Measurements from ENCODE around the gene JAK1.

Gene JAK1

DNA sequence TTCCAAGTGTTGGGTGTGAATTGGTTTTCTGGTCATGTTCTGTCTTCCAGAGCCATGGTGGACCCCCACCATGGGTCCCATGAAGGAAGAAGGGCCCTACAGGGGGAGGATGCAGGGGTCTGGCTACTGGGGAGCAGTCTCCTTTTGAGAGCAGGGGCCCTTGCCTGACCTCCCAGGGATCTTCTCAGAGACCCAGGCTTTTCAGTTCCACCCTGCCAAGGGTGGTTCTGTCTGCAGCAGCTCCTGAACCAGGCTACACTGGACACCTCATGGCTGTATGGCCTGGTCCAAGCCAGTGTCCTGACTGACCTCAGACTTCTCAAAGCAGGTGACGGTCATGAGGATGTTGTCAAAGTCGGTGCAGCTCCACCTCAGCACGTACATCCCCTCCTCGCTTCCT, 109.0 kb downstream of the JAK1 start:
- FAIRE-seq, result no peak

DNA sequence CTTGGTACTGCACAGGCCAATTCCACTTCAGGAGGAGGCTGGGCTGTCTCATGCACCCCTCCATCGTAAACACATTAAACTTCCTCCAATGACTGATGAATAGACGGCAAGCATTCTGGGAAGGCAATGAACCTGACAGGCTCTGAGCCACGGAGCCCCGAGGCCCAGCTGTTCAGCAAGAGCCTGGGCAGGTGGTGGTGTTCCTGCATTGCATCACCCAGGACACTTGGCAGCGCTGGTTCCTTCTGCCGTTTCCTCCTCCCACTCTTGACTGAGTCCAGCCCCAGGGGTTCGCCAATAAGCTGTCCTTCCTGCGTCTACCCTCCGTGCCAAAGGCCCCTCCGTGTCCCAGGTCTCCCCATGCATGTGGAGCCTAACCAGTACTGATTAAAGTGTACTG, 109.8 kb downstream of the JAK1 start:
- no peak for FAIRE-seq

DNA sequence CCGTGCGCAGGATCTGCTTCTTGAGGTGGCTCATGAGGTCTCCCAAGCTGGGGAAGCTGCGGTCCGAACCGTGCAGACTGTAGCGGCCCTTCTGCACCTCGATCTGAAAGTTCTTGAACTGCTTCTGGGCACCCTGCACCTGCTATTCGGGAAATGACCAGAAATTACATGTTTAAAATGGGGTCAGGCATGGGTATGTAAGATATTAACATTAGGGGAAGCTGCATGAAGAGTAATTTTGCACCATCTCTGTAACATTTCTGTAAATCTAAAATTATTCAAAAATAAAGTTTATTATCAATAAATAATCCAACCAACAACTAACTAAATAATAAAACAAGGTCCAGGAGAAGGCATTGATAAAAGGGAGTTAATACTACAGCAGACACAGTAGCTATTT, 110.8 kb downstream of the JAK1 start:
- no peak for FAIRE-seq

DNA sequence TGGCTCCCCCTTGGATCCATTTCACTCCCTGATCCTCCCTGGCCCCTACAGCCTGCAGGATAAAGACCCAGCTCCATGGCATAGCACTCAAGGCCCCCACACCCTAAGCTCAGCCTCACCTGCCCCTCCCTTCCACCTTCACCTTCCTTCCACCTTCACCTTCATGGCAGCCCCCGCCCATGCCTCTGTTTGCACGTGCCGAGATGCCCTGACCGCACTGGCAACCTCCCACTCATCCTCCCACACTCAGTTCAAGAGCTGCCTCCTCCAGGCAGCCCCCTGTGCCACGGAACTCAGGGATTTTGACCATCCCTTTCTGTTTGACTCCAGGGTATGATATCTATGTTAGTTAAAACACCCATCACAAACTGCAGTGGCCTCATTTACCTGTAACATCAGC, 111.7 kb downstream of the JAK1 start:
- no peak for FAIRE-seq

DNA sequence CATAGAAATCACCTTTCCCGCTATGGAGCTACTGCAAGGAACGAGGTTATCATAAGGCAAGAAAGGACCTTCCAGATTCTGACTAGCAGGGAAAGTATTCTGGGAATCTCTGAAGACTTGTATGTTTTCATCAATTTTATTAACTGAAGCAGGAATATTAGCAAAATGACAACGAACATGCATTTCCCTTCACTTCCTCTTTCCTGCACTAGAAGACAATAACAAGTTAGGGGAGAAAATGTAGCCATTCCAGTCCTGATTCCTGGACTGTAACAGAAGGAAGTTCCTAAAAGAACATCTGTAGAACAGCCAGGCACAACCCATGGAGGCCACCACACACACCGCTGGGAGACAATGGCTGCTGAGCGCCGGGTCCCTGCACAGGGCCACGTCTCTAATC, 114.7 kb downstream of the JAK1 start:
- no peak for FAIRE-seq

DNA sequence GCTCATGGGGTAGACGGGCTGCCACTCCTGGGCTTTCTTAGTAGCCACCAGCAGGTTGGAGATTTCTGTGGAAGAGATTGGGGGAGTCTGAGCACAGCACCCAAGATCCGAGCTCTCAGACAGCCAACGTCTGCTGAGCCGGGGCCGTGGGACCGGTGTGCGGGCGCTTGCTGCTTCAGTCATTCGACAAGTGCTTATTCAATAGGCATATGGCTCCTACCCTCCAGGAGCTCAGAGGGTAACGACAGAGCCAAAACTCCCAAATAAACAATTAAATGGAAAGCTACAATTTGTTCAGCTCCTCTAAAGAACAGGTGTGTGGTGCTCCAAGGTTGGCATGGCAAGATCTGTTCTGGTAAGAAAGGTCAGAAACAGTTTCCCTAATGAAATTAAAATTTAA, 115.5 kb downstream of the JAK1 start:
- FAIRE-seq, result no peak

DNA sequence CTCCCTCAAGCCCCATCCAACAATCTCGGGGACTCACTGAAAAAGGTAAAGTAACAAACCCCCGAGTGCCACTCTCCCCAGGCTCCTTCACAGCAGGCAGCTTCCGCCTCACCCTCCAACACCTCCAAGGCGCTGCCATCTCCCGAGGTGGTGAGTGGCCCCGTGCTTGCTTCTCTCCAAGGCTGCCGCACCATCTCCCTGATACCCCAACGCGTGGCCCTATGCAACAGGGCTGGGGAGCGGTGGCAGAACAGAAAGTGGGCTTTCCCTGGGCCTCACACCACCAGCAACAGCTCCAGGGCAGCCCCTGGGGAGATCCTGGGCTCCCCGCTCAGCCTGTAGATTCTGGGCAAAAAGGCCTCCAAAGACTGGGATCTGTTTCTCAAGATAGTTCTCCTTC, 116.4 kb downstream of the JAK1 start:
- no peak for FAIRE-seq

DNA sequence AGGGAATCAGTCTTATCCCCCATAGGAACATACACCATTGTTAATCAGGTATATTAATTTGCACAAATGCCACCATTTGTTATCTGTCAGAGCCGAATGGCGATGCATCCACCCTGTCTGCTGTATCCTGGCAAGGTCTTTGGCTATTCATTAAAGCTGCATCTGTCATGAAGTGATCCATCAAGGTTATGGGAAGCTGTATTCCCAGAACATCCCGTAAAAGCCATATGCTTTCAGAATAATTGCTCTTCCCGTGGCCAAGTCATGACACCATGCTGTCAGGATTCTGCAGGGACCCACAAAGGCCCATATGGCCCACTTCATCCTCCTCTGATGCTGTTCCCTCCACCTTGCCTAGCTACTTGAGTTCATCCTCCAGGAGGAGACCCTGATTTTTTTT, 117.5 kb downstream of the JAK1 start:
- FAIRE-seq, result no peak

DNA sequence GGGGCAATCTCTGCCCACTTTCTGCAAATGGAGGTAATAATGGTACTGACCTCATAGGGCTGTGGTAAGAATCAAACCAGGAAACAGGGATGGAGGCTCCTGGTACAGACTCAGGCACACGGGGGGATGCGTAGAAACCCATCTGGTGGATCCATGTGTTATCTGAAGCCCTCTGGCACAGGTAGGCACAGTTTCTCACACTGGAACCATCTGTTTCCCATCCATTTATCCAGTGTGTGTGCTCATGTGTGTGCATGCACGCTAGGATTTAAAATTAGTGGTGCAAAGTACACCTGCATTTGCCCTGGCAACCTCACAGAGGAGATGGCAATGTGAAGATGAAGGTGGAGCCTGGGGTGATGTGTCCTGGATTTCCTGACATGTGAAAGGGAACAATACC, 118.2 kb downstream of the JAK1 start:
- FAIRE-seq, result no peak

DNA sequence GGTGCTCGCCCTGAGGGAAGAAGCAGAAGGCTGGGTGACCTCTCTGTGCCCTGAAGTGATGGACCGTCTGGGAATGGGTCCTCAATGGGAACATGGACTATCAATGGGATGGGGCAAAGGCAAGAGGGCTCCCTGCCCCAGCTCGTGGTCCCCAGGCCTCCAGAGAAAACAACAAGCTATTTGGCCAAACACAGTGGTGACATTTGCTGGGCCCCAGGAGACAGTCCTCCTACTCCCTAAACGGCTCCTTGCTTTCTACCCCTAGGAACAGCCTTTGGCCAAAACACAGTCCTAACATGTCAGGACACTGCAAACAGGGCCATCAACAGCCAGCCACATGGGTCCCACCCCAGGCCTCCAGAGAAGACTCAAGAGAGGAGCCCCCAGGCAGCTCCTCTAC, 118.7 kb downstream of the JAK1 start:
- FAIRE-seq, result no peak

DNA sequence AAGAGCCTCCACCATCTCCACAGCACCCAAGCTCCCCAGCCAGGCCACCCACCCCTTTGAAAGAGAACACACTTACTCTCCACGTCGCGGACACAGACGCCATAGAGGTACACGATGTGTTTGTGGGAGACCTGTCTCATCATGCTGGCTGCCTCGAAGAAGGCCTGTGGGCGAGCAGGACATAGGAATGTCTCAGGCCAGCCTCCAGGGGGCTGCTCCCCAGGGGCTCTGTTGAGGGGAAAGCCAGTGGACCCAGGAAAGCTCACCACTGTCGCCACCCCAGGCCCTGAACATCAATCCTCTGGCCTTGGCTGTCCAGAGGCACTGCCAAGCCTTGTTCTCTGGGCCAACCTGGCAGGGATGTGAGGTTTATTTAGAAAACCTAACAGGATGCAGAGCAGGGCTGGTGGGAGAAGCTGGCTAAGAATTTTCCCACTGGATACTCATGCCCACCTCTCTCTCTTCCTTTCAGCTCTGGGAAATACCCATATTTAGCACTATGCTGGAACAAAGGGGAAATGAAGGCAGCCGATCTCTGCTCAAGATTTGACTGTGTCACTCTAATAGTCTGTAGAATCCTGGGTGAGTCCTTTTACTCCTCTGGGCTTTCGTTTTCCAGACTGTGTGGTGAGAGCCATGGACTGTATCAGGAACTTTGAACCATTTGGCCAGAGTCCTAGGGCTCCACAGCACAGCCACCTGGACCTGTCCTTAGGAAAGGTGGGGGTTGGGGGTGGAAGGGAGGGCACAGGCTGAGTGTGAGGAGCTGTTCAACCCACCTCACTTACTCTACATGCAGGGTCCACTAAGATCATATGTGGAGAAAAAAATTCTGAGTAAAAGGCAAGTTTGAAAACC, 119.5 kb downstream of the JAK1 start:
- no peak for FAIRE-seq

DNA sequence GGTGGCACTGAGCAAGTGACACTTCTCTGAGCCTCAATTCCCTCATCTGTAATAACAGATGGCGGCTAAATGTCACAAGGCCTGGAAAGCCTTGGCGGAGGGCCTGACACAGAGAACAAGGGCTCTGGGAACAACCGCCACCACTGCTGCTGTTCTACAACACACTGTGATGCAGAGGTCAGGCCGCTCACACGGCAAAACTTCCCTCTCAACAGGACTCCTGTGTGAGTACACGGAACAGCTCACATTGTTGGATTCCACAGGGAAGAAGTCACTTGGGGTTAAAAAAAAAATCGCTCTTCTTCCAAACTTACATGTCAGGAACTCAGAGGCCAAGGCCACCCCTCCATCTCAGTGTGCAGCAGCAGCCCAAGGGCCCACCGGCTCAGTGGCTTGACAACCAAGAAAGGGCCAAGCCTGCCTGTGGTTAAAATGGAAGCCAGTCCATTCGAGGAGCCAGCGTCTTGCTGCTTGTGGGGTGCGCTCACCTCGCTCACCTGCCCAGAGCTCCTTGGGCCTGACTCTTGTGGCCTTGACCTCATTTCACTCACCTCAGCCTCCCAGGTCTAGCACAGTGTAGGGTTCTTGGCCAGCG, 120.4 kb downstream of the JAK1 start:
- FAIRE-seq, result no peak

DNA sequence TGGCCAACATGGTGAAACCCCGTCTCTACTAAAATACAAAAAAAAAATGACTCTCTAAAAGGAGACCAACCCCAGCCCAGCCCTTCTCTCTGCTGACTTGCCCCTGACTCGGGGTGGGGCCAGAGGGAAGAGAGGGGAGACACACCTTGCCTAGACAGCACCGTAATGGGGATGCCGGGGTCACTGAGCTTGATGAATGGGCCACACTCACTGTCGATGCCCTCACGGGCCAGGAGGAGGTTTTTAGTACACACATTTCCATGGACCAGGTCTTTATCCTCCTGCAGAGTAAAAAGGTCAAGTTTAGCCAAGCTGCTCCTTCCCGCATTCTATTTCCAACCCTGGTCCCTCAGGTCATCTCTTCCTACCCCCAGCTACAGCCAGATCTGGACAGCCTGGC, 121.7 kb downstream of the JAK1 start:
- FAIRE-seq, result no peak

DNA sequence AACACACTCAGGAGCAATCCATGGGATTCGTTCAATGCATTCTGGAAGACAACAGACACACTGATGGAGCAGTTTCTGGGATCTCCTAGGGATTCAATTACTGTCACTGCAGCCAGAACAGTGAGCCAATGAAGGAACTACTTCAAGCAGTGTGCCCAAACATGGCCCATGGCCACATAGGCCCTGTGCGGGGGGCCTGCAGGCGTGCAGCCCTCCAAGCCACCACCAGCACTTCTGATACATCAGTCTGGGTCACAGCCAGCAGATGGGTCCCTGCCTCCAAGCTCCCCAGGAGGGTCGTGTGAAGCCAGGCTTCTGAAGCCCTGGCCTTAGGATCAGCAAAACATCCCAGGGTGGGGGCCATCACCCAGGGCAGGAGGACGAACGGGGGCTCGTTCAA, 122.2 kb downstream of the JAK1 start:
- FAIRE-seq, result no peak

DNA sequence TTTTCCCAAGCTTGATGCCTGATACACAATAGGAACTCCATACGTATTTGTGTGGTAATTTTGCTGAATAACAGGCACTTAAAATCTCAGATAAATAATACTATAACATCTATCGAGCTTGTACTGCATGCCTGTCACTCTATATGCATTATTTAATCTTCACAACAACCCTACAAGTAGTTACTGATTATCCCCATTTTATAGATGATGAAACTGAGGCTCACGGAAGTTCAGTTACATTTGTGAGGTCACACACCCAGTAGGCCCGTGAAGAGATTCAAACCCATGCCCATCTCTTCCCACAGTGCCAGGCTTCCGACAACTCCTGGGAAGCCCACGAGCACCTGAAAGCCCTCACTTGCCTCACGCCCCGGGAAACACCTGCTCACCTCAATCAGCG, 122.7 kb downstream of the JAK1 start:
- no peak for FAIRE-seq

DNA sequence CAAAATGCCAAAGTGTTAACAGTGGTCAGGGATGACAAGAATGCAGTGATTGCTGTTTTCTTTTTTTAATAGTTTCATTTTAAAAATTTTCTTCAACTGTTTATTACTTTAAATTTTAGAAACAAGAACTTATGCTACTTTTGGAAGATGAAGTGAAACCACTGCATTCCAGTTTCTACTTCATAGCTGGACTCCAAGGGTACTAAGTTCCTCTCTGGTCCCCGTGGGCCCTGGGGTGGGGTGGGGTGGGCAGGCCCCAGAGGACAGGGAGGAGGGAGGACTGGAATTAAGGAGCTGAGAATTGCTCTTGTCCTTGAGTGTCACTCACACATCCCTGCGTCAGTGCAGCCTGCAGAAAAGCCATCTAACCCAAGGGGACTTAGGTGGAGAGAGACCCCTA, 124.1 kb downstream of the JAK1 start:
- FAIRE-seq, result no peak

DNA sequence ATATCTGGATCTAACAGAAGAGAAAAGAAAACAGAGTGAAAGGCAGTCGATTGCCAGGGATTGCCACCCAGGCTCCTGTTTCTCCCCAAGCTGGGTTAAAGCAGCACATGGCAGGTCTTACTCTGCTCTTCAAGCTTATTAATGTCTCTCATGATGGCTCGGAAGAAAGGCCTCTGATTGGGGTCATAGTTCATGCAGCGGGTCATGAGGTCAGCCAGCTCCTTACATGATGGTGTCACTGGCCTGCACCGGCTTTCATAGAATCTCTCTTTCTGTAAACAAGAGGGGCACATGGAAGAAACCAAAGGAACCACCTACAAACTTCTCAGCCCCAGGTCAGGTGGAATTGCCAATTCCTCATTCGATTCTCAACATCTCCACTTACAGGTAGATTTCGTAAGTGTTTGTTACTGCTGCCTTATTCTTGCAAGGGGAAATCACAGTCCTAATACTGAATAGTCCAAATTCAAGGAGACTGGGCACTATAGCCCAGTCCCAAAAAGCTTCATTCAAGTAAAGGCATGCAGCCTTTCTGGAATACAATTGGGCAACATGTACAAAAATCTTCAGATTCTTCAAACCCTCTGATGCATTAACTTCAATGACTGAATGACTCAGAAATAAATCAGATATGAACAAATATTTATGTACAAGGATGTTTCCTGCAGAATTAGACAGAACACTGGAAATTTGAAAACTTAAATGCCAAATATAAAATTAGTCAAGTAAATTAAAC, 124.9 kb downstream of the JAK1 start:
- no peak for FAIRE-seq

DNA sequence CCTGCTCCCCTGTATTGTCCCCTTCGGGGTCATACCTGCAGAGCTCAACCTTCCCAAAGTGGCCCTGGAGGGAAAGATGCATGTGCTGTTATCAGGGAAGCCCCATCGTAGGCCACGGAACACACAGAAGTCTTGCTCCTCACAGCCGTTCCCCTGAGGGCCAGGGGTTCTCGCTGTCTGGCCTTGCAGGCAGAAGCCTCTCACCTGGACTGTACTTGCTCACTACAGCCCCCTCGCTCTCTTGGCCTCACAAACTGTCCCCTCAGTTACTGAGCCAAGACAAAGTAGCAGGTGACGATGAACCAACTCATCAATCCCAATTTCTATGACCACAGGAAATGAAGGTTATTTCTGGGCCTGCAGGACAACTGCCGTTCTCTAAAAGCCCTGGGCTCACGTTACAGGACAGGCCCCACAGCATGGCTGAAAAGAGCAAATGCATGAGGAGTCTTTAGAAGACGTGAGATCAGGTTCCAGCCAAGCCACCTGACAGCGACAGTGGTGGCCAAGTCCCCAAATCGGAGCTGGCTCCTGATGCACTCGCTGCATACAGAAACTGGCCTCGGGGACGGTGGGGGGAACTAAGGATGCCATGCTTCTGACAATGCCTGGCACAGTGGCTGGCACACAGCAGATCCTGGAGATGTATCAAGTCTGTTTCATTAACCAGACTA, 126.5 kb downstream of the JAK1 start:
- no peak for FAIRE-seq

DNA sequence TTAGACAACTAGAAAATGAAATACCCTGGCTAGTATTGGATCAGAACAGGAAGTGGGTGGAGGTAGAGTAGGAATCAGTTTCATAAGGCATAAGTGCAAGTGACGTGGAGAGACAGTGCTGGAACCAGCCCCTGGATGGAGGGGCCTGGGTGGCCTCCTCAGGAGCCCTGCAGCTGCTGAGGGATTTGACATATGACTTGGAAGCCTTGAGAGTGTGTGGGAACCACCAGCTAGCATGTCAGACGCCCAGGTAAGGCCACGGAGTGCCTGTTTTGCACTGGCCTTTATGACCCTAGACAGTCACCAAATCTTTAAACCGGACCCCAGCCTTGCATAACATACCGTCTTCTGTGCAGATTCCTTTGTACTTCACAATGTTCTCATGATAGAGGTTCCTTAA, 127.1 kb downstream of the JAK1 start:
- FAIRE-seq, result no peak

DNA sequence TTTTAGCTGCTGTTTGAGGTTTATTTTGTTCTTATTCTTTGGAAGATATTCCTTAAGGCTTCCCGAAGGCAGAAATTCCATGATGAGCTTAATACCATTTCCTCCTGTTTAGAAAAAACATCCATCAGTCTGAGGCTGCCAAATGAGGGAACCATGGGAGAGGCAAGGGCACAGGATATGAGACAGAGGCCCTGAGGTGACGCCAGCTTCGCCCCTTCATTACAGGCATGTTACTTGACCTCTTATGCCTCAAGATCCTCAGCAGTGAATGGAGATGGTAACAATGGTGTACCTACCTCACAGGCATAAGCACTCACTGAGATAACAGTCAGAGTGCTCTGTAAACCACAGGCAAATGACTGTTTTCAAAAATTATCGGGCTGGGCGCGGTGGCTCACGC, 127.9 kb downstream of the JAK1 start:
- FAIRE-seq, result no peak

DNA sequence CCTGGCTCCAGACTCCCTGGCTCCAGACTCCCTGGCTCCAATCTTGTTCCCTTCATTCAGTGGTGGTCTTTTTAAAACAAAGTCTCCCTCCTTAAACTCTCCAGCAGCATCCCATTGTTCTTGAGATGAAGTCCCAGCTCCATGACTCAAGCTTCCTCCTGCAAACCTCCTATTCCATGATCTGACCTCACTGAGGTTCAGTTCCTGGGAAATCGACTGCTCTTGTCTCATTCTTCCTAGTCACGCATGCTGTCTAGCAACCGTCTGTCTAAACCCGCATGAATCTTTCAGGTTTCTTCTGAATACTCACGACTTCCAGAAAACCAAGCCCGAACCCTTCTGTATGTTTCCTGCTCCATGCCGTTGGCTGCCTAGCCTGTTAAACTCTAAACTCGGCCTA, 129.5 kb downstream of the JAK1 start:
- no peak for FAIRE-seq

DNA sequence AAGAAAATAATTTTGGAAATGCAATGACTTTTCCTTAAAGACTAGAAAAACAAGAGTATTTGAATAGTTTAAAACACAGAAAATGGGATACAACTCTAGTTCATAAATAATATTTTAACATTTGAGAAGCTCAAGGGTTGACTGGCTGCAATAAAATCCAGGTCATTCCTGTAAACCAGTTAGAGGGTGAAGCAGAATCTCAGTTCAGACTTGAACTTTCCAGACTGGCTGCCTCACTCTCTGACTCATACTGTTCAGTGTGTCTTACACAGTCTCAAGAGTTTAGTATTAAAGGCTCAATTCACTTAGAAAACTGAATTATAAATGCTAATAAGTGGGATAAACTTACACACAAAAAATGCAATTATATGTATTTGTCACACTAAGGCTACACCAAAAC, 131.6 kb downstream of the JAK1 start:
- FAIRE-seq, result no peak

DNA sequence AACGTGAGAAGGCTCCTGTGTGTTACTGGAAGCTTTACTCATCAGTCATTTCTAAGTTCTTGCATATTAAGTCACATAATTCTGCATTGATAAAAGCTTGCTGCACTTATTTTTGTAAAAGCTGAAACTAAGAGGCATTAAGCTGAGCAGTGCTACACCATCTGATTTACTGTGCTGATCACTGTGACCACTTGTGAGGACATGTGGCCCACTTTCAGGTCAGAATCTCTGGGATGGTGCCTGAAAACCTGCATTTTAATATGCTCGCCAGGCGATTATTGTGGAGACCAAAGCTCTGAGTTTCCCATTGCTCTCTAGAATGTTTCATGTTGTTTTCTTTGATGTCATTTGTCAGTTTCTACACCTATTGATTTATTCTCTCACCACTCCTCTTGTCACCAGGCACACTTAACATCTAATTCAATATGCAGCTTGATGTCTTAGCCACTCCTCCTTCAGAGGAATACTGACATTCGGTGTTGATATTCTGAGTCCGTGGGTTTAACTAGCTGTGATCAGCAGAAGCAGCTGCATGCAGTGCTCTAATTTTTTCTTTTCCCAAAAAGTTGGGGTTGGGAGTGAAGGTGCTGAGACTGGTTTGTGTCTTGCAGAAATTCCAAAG, 136.2 kb downstream of the JAK1 start:
- FAIRE-seq, result no peak
